HUES6 (cell line): ENCODE measurements around the gene USP53.
"Not testable (repeated sequence)": the region's sequence is repeated elsewhere in the genome, so short reads cannot be mapped to it uniquely, and the experiment has no call there.

Experiments used
- H3K27ac ChIP-seq: 2 replicates; pipeline ENCODE4 v1.7.0; 2013; ENCODE audit warnings: low read depth, mild to moderate bottlenecking, low read length, inconsistent platforms
- H3K27me3 ChIP-seq: 2 replicates; pipeline ENCODE4 v1.6.1; 2013; ENCODE audit warnings: low read length; ENCODE audit not compliant: control insufficient read depth, insufficient read depth
- H3K36me3 ChIP-seq: 2 replicates; pipeline ENCODE4 v1.6.1; 2013; ENCODE audit warnings: low read length; ENCODE audit not compliant: control insufficient read depth, insufficient read depth
- H3K4me1 ChIP-seq: 2 replicates; pipeline ENCODE4 v1.6.1; 2013; ENCODE audit warnings: low read length; ENCODE audit not compliant: control insufficient read depth, insufficient read depth
- H3K4me3 ChIP-seq: 2 replicates; pipeline ENCODE4 v1.5.1; 2013; ENCODE audit warnings: low read depth, low read length
- H3K9ac ChIP-seq: one replicate; pipeline ENCODE4 v1.6.1; 2013; ENCODE audit warnings: mild to moderate bottlenecking, low read length
- H3K9me3 ChIP-seq: 2 replicates; pipeline ENCODE4 v1.6.1; 2013; ENCODE audit warnings: low read depth, low read length; ENCODE audit not compliant: control insufficient read depth, insufficient read depth

Gene USP53

DNA sequence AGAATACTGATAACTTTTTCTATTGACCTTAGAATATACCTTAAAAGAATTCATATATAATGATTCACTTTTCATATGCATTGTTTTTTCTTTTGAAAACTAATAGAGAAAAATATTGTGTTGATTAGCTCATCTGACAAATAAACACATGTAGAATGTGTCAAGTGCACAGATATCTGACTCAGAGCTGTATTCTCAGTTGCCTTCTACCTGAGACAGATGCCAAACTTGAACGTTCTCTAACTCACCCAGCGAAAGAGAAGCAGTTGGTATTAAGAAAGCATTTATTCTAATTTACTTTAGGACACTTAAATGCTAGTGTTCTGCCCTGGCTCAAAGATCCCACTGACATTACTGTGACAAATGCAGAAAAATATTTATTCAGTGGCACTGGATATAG, 28.1 kb downstream of the USP53 start:
- Histone ChIP-seq H3K9ac (no peak overlapping the region), H3K4me1 (peaks cover 28% of the 10 kb centered on the region), H3K27me3 (no peaks in the 10 kb centered on the region), H3K9me3 (no peaks in the 10 kb centered on the region), H3K27ac (no peak overlapping the region), H3K36me3 (peaks cover 24% of the 10 kb centered on the region), H3K4me3 (no peak overlapping the region)

DNA sequence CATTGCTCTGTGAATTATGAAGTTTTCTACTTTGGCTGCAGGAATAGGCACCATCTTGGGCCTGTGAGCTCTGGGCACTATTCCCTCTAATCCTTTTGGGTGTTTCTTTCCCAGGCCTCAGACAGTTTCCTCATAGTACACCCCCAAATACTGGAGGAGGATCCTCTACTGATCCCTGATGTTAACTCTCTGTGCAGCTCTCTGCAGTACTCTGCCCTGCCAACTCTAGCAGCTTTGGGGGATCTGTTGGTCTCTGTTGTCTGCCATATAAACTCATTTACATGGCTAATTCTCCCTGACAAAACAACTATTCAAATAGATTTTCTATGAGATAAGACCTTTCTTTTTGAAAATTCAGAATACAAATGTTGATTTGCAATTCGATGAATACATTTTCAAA, 29.9 kb downstream of the USP53 start:
- H3K9me3 ChIP-seq = no peaks in the 10 kb centered on the region
- no peaks in the 10 kb centered on the region for H3K27me3 ChIP-seq
- no peak overlapping the region for H3K4me3 ChIP-seq
- H3K36me3 ChIP-seq = peaks cover 32% of the 10 kb centered on the region
- H3K27ac ChIP-seq = peak overlapping the region; percentile 53; the same call in 1 of the 2 replicates
- H3K4me1 ChIP-seq = peaks cover 28% of the 10 kb centered on the region
- no peak overlapping the region for H3K9ac ChIP-seq

DNA sequence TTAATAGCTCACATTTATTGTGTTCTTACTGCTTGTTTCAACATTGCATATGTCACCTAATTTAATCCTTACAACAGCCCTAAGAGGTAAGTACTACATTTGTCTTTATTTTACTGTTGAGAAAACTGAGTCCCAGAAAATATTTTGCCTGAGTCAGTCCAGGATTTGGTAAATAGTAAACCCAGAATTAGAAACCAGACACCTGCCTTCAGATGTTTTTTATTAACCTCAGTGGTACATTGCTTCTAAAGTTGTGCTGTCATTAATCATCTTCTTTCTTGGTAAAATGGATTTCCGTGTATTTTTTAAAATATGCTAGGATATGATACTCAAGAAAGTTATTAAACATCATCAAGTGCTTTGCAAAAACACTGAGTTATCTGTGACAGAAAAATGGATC, 31.4 kb downstream of the USP53 start:
- H3K9me3 ChIP-seq = no peaks in the 10 kb centered on the region
- H3K27me3 ChIP-seq = no peaks in the 10 kb centered on the region
- H3K36me3 ChIP-seq = peaks cover 38% of the 10 kb centered on the region

DNA sequence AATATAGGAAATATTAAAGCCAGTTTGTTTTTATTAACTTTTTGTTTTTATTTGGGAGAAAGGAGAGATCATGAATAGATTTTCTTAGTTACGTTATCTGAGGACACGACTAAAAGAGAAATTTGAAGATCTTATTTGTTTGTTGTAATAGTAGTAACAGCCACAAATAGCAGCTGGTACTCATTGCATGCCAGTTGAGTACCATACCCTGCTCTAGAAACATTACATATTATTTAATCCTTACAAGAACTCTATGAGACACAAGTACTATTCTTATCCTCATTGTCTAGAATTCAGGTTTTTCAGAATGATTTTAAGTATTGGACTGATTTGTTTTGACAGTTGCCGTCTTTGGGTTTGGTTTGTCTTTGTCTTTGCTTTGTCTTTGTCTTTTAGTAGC, 31.8 kb downstream of the USP53 start:
- Histone ChIP-seq H3K4me1 (peaks cover 17% of the 10 kb centered on the region), H3K9ac (no peak overlapping the region), H3K27ac (no peak overlapping the region), H3K9me3 (no peaks in the 10 kb centered on the region), H3K4me3 (no peak overlapping the region), H3K27me3 (no peaks in the 10 kb centered on the region), H3K36me3 (peaks cover 40% of the 10 kb centered on the region)

More for the DNA sequence above, 31.4 kb downstream of the USP53 start:
- Histone ChIP-seq H3K4me3 (no peak overlapping the region), H3K4me1 (peaks cover 18% of the 10 kb centered on the region), H3K27ac (no peak overlapping the region), H3K9ac (no peak overlapping the region)

DNA sequence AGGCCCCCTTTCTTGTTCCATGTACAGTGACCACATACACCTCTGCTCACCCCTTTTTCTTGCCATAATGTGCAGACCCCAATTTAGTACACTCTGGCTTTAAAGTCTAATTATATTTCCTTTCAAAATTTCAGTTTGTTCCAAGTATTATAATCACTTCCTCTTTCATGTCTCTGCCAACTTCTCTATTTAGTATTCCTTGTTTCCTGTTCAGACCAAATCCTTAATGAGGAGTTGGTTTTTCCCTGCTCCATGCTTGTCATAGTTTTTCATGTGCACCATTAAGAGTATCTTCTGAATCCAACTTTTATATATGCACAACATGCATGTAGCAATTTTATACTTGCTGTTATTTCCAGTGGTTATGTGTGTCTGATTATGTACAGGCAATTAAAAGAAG, 32.3 kb downstream of the USP53 start:
- no peak overlapping the region for H3K27ac ChIP-seq
- no peaks in the 10 kb centered on the region for H3K9me3 ChIP-seq
- peaks cover 37% of the 10 kb centered on the region for H3K36me3 ChIP-seq
- H3K4me1 ChIP-seq = peaks cover 13% of the 10 kb centered on the region
- H3K4me3 ChIP-seq = no peak overlapping the region
- H3K27me3 ChIP-seq = no peaks in the 10 kb centered on the region
- no peak overlapping the region for H3K9ac ChIP-seq

DNA sequence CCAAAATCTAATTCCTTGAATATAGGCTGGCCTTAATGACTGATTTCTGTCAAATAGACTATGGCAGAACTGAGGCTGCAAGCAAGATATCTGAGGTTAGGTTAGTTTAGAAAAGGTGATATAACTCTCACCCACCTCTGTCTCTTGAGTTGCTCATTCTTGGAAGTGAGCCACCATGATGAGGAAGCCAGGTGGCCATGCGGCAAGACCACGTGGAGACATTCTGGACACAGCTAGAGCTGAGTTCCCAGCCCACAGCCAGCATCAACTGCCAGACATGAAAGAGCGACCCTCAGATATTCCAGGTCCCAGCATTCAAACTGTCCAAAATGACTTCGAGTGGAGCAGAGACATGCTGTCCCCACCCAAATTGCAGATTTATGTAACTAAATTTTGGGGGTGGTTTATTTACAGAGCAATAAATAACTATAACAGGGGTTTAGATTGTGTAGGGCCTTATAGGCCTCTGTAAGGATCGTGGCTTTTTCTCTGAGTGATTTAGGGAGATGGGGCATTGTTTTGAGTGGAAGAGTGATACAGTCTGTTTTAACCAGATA, 33.7 kb downstream of the USP53 start:
- H3K27me3 ChIP-seq = no peaks in the 10 kb centered on the region
- H3K4me3 ChIP-seq = no peak overlapping the region
- H3K4me1 ChIP-seq = peaks cover 13% of the 10 kb centered on the region
- no peak overlapping the region for H3K27ac ChIP-seq
- H3K36me3 ChIP-seq = peaks cover 45% of the 10 kb centered on the region
- H3K9me3 ChIP-seq = no peaks in the 10 kb centered on the region
- H3K9ac ChIP-seq = no peak overlapping the region

DNA sequence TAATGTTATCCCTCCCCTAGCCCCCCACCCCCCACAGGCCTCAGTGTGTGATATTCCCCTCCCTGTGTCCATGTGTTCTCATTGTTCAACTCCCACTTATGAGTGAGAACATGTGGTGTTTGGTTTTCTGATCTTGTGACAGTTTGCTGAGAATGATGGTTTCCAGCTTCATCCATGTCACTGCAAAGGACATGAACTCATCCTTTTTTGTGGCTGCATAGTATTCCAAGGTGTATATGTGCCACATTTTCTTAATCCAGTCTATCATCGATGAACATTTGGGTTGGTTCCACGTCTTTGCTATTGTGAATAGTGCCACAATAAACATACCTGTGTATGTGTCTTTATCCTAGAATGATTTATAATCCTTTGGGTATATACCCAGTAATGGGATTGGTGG, 38.5 kb downstream of the USP53 start:
- H3K36me3 ChIP-seq = peaks cover 50% of the 10 kb centered on the region
- not testable (repeated sequence) for H3K27ac ChIP-seq, H3K9ac ChIP-seq, H3K4me1 ChIP-seq, H3K4me3 ChIP-seq, H3K27me3 ChIP-seq, H3K9me3 ChIP-seq

DNA sequence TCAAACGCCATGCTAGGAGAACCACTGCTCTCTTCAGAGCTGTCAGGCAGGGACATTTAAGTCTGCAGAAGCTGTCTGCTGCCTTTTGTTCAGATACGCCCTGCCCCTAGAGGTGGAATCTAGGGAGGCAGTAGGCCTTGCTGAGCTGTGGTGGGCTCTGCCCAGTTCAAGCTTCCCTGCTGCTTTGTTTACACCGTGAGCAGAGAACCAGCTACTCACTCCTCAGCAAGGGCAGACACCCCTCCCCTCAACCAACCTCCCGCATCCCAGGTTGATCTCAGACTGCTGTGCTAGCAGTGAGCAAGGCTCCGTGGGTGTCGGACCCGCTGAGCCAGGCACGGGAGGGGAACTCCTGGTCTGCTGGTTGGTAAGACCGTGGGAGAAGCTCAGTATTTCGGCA, 42.7 kb downstream of the USP53 start:
- not testable (repeated sequence) for H3K27me3 ChIP-seq, H3K4me3 ChIP-seq, H3K27ac ChIP-seq, H3K9me3 ChIP-seq, H3K4me1 ChIP-seq
- Histone ChIP-seq H3K9ac (peak overlapping the region; percentile 10), H3K36me3 (peaks cover 50% of the 10 kb centered on the region)

DNA sequence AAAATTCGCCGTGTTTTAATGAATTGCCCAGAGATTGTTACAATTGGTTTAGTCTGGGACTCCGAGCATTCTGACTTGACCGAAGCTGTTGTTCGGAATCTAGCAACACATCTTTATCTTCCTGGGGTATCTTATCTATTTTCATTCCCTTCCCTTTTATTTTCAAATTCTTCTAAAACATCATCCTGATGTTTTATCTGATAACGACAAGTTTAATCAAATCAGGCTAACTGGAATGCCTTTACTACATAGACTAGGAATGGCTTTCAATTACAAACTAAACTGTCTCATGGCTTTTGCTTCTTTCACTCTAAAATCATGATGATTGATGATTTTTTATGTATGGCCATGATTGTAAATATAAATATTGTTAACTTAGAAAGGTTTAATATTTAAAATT, 48.0 kb downstream of the USP53 start:
- Histone ChIP-seq H3K27me3 (no peaks in the 10 kb centered on the region), H3K4me1 (peaks cover under 1% of the 10 kb centered on the region; the same call in 1 of the 2 replicates), H3K27ac (no peak overlapping the region), H3K36me3 (peaks cover 67% of the 10 kb centered on the region), H3K4me3 (no peak overlapping the region), H3K9ac (no peak overlapping the region), H3K9me3 (no peaks in the 10 kb centered on the region)

DNA sequence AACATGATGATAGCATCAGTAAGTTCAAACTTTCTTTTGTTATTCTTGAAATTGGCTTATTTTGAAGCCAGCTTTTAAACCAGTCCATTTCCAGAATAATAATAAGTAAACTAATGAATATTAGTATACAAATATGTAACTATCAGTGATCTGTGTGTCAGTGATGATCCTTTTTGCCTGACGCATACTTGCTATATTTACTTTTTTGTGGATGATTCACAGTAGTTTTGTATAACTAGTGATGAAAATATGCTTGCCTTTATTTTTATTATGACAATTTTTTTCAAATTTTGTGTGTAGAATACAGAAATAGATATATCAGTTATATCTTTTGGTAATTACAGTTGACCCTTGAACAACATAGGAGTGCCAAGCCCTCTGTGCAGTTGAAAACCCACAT, 49.5 kb downstream of the USP53 start:
- no peak overlapping the region for H3K4me3 ChIP-seq
- H3K36me3 ChIP-seq = peaks cover 66% of the 10 kb centered on the region
- no peaks in the 10 kb centered on the region for H3K9me3 ChIP-seq
- no peak overlapping the region for H3K27ac ChIP-seq
- no peak overlapping the region for H3K9ac ChIP-seq
- no peaks in the 10 kb centered on the region for H3K27me3 ChIP-seq
- no peaks in the 10 kb centered on the region for H3K4me1 ChIP-seq

DNA sequence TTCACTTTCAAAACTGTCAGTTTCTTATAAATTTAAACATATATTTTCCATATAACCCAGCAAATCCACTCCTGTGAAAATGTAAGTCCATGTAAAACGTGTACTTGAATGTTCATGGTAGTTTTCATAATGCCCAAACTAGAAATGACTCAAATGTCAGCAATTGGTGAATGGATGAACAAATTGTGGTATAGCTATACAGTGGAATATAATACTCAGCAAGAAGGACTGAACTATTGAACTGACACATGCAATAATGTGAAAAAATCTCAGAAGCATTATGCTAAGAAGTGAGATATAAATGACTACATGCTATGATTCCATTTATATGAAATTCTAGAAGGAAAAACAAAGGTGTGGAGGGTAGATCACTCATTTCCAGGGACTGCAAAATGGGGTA, 52.2 kb downstream of the USP53 start:
- Histone ChIP-seq H3K9me3 (no peaks in the 10 kb centered on the region), H3K36me3 (peaks cover 65% of the 10 kb centered on the region), H3K27me3 (no peaks in the 10 kb centered on the region), H3K4me1 (no peaks in the 10 kb centered on the region), H3K4me3 (no peak overlapping the region), H3K27ac (no peak overlapping the region), H3K9ac (no peak overlapping the region)

DNA sequence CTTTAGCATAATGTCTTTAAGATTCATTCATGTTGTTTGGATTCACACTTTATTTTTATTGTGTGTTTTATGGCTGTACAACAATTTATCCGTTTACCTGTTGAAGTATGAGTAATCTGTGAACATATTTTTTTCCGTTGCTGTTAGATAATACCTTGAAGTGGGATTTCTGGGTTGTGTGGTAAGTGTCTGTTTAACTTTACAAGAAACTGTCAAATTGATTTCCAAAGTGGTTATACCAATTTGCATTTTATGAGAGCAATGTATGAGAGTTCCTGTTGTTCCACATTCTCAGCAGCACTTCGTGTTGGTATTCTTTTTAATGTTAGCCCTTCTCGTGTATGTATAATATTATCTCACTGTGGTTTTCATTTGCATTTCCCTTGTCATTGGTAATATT, 53.6 kb downstream of the USP53 start:
- H3K36me3 ChIP-seq = peaks cover 71% of the 10 kb centered on the region
- H3K9ac ChIP-seq = no peak overlapping the region

More for the DNA sequence above, 53.6 kb downstream of the USP53 start:
- H3K27me3 ChIP-seq = no peaks in the 10 kb centered on the region
- H3K4me3 ChIP-seq = no peak overlapping the region
- H3K27ac ChIP-seq = no peak overlapping the region
- H3K4me1 ChIP-seq = no peaks in the 10 kb centered on the region
- no peaks in the 10 kb centered on the region for H3K9me3 ChIP-seq
